ENCODE data around the gene YKT6.

YKT6 gene

DNA sequence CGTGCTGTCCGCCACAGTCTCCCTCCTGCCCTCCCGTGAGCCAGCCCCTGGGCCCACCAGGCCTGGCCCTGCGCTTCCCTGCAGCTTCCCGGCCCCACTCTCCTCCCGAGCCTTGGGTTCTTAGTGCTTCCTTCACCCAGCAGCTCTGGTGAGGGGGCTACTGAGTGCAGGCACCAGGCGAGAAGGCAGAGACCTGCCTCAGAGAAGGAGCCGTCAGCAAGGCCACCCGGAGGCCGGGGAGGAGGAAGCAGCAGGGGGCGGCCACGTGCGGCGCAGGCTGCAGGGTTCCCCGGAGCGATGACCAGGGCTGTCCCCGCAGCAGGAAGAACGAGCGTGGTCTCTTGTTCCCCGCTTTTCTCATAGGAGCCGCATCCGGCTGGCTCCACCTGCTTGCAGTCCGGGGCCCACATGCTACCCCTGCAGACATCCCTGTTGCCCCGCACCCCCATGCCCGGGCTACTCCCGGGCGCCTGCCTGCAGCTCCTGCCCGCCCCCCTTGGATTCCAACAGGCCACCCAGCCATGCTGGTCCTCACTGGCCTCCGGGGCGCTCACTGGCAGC is 20.5 kb downstream of the YKT6 start:
- no peaks in the 10 kb centered on the region for H3K36me3 ChIP-seq (replicated peaks; ENCODE audit: insufficient read depth, low read length)

GRCh38 chr7:44222074-44222473 is 21.3 kb downstream of the YKT6 start:
- DNase-seq, result no peak
- Histone ChIP-seq H3K4me3 (ENCODE audit: low read length) (no peak overlapping the region), H4K20me1 (ENCODE audit: insufficient read depth, low read length) (no peaks in the 10 kb centered on the region), H3K4me1 (ENCODE audit: low read length) (no peaks in the 10 kb centered on the region), H3K9me3 (replicated peaks; ENCODE audit: insufficient read depth, low read length) (no peaks in the 10 kb centered on the region), H3K9ac (ENCODE audit: low read length) (no peak overlapping the region), H3K36me3 (replicated peaks; ENCODE audit: insufficient read depth, low read length) (no peaks in the 10 kb centered on the region), H3F3A (ENCODE audit: insufficient read depth, low read length) (no peaks in the 10 kb centered on the region), H3K9me2 (replicated peaks; ENCODE audit: insufficient read depth, low read length) (no peaks in the 10 kb centered on the region), H2AFZ (ENCODE audit: low read length) (no peak overlapping the region), H3K79me2 (ENCODE audit: low read length) (no peaks in the 10 kb centered on the region), H3K27me3 (replicated peaks; ENCODE audit: insufficient read depth, low read length) (peaks cover 57% of the 10 kb centered on the region), H3K27ac (ENCODE audit: low read length) (no peak overlapping the region), H3K4me2 (ENCODE audit: low read depth, low read length) (no peak overlapping the region)
- TF ChIP-seq CTCF (IDR thresholded peaks at IDR 0.05; ENCODE audit: low read length) (no peak), EZH2 (optimal IDR thresholded peaks at IDR 0.05; ENCODE audit: low read depth, low read length) (no peak), EZH2phosphoT487 (IDR thresholded peaks at IDR 0.05; ENCODE audit: low read length) (no peak)

More for the DNA sequence above, 20.5 kb downstream of the YKT6 start:
- no peaks in the 10 kb centered on the region for H3F3A ChIP-seq (ENCODE audit: insufficient read depth, low read length)
- no peak overlapping the region for H3K4me3 ChIP-seq (ENCODE audit: low read length)
- no peak for TF ChIP-seq CTCF (IDR thresholded peaks at IDR 0.05; ENCODE audit: low read length)
- TF ChIP-seq EZH2 (optimal IDR thresholded peaks at IDR 0.05; ENCODE audit: low read depth, low read length), result no peak
- TF ChIP-seq EZH2phosphoT487 (IDR thresholded peaks at IDR 0.05; ENCODE audit: low read length), result no peak
- H2AFZ ChIP-seq (ENCODE audit: low read length), result no peak overlapping the region
- H3K27ac ChIP-seq (ENCODE audit: low read length), result no peak overlapping the region
- H3K27me3 ChIP-seq (replicated peaks; ENCODE audit: insufficient read depth, low read length), result peaks cover 54% of the 10 kb centered on the region
- no peak for DNase-seq
- H3K79me2 ChIP-seq (ENCODE audit: low read length), result no peaks in the 10 kb centered on the region
- no peaks in the 10 kb centered on the region for H4K20me1 ChIP-seq (ENCODE audit: insufficient read depth, low read length)
- no peaks in the 10 kb centered on the region for H3K4me1 ChIP-seq (ENCODE audit: low read length)
- no peaks in the 10 kb centered on the region for H3K9me2 ChIP-seq (replicated peaks; ENCODE audit: insufficient read depth, low read length)
- no peaks in the 10 kb centered on the region for H3K9me3 ChIP-seq (replicated peaks; ENCODE audit: insufficient read depth, low read length)
- no peak overlapping the region for H3K4me2 ChIP-seq (ENCODE audit: low read depth, low read length)
- no peak overlapping the region for H3K9ac ChIP-seq (ENCODE audit: low read length)

- no peak overlapping the region for H3K9ac ChIP-seq (ENCODE audit: low read length)
- no peaks in the 10 kb centered on the region for H3K4me1 ChIP-seq (ENCODE audit: low read length)
- DNase-seq, result no peak
- no peaks in the 10 kb centered on the region for H3F3A ChIP-seq (ENCODE audit: insufficient read depth, low read length)
- no peaks in the 10 kb centered on the region for H3K79me2 ChIP-seq (ENCODE audit: low read length)
- peaks cover 58% of the 10 kb centered on the region for H3K27me3 ChIP-seq (replicated peaks; ENCODE audit: insufficient read depth, low read length)
- no peak for TF ChIP-seq EZH2phosphoT487 (IDR thresholded peaks at IDR 0.05; ENCODE audit: low read length)
- TF ChIP-seq EZH2 (optimal IDR thresholded peaks at IDR 0.05; ENCODE audit: low read depth, low read length), result no peak
- no peak for TF ChIP-seq CTCF (IDR thresholded peaks at IDR 0.05; ENCODE audit: low read length)
- H4K20me1 ChIP-seq (ENCODE audit: insufficient read depth, low read length), result no peaks in the 10 kb centered on the region
- H3K4me3 ChIP-seq (ENCODE audit: low read length), result no peak overlapping the region
- H3K36me3 ChIP-seq (replicated peaks; ENCODE audit: insufficient read depth, low read length), result no peaks in the 10 kb centered on the region
- H3K27ac ChIP-seq (ENCODE audit: low read length), result no peak overlapping the region
- H3K9me3 ChIP-seq (replicated peaks; ENCODE audit: insufficient read depth, low read length), result no peaks in the 10 kb centered on the region
- H3K9me2 ChIP-seq (replicated peaks; ENCODE audit: insufficient read depth, low read length), result no peaks in the 10 kb centered on the region
- no peak overlapping the region for H2AFZ ChIP-seq (ENCODE audit: low read length)
- H3K4me2 ChIP-seq (ENCODE audit: low read depth, low read length), result no peak overlapping the region
These were observed 22.0 kb downstream of the YKT6 start for GRCh38 chr7:44222776-44223261.

All from MM.1S (cell line).